ENCODE results near the gene CCT6B.

CCT6B gene

GRCh38 chr17:34883106-34884000, 77.9 kb downstream of the CCT6B start:
- DNase-seq = no peak

GRCh38 chr17:34879146-34879545, 82.1 kb downstream of the CCT6B start:
- no peak for DNase-seq

All from stimulated activated naive CD4-positive, alpha-beta T cell treated with Interleukin-2 at 50 U/mL for 16 hours (primary cell).